GM18505 (cell line): ENCODE data around the gene PALLD.

ENCODE experiments used
- ATAC-seq: cut with Tn5 transposase; IDR thresholded peaks from one replicate; pipeline ENCODE4 v1.9.1; 2021; ENCODE audit not compliant: unreplicated experiment
- POLR2A ChIP-seq: IDR thresholded peaks from 4 replicates; pipeline ENCODE4 v1.6.1; 2011; ENCODE audit warnings: borderline replicate concordance; ENCODE audit not compliant: insufficient read depth, insufficient read length; ENCODE audit errors: extremely low read depth

Gene PALLD

GRCh38 chr4:168837922-168838321 is 341.1 kb downstream of the PALLD start:
- ATAC-seq, result no peak
- TF ChIP-seq POLR2A, result no peak

GRCh38 chr4:168839758-168840391 is 343.0 kb downstream of the PALLD start:
- TF ChIP-seq POLR2A, result no peak
- no peak for ATAC-seq

- TF ChIP-seq POLR2A, result no peak
Observed at GRCh38 chr4:168840392-168840763, 343.5 kb downstream of the PALLD start.

DNA sequence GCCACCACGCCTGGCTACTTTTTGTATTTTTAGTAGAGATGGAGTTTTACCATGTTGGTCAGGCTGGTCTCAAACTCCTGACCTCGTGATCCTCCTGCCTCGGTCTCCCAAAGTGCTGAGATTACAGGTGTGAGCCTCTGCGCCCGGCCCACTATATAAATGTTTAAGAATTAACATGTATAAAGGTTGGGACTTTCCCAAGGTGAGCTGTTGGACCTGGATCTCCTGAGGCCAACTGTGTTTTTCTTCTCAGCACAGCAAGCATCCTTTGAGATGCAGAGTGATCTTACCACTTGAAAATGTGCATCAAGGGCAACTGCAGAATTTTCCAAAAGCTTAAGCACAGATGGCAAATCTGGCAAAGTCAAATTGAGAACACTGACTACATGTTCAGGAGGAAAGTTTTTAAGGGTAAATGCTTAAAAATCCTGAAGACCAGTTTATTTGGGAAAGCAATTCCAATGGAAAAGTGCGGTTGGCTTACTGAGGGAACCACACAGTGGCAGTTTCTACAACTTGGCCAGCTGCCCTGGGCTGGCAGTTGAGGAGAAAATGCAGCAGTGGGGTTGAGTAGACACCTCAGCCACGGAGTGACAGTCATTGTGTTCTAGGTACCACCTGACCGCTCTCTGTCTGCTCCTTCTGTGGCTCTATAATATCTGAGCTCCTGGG is 344.3 kb downstream of the PALLD start:
- TF ChIP-seq POLR2A, result no peak
- no peak for ATAC-seq

More at GRCh38 chr4:168840392-168840763, 343.5 kb downstream of the PALLD start:
- ATAC-seq, result no peak

GRCh38 chr4:168841672-168842019 is 344.8 kb downstream of the PALLD start:
- TF ChIP-seq POLR2A, result no peak
- ATAC-seq, result no peak

GRCh38 chr4:168842186-168842585 is 345.3 kb downstream of the PALLD start:
- TF ChIP-seq POLR2A, result no peak
- ATAC-seq, result no peak

- ATAC-seq, result no peak
- TF ChIP-seq POLR2A, result no peak
Observed at GRCh38 chr4:168843635-168844034, 346.8 kb downstream of the PALLD start.

GRCh38 chr4:168844353-168845049 is 347.6 kb downstream of the PALLD start:
- no peak for ATAC-seq
- TF ChIP-seq POLR2A, result no peak

DNA sequence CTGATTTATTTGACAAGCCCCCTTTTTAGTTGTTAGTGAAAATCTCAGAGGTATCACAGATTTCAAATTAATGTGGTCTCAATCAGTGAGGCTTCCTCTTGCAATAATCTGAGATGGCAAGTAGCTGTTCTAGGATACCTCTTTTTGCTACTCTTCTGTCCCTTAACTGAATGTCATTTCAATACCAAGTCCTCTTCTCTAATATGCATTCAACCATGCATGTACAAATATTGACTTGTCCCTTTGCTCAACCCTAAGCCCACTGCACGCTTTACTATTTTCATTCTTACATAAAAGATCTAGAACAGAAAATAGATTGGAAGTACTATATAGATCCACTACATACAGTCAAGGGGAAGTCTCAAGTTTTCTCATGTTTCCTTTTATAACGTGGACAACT is 349.0 kb downstream of the PALLD start:
- ATAC-seq, result no peak
- no peak for TF ChIP-seq POLR2A

GRCh38 chr4:168846414-168846813 is 349.6 kb downstream of the PALLD start:
- ATAC-seq, result no peak
- no peak for TF ChIP-seq POLR2A

GRCh38 chr4:168847771-168848502 is 351.1 kb downstream of the PALLD start:
- no peak for TF ChIP-seq POLR2A
- ATAC-seq, result no peak

GRCh38 chr4:168849030-168849675 is 352.3 kb downstream of the PALLD start:
- TF ChIP-seq POLR2A, result no peak
- ATAC-seq, result no peak

- no peak for TF ChIP-seq POLR2A
- no peak for ATAC-seq
Observed at GRCh38 chr4:168849997-168850396, 353.1 kb downstream of the PALLD start.

GRCh38 chr4:168852387-168852786 is 355.5 kb downstream of the PALLD start:
- no peak for TF ChIP-seq POLR2A
- no peak for ATAC-seq
